ENCODE measurements around the gene CTLA4.

CTLA4 gene

GRCh38 chr2:203893401-203893800, 25.8 kb downstream of the CTLA4 start:
- no peak for DNase-seq

GRCh38 chr2:203893840-203894239, 26.3 kb downstream of the CTLA4 start:
- DNase-seq = no peak

GRCh38 chr2:203894262-203894661, 26.7 kb downstream of the CTLA4 start:
- DNase-seq = no peak

- DNase-seq = peak; percentile 87
Observed at GRCh38 chr2:203897544-203897943, 30.0 kb downstream of the CTLA4 start.

GRCh38 chr2:203898657-203899056, 31.1 kb downstream of the CTLA4 start:
- DNase-seq = no peak

- DNase-seq = no peak
Observed at GRCh38 chr2:203900253-203900652, 32.7 kb downstream of the CTLA4 start.

- no peak for DNase-seq
Observed at GRCh38 chr2:203904022-203904421, 36.5 kb downstream of the CTLA4 start.

GRCh38 chr2:203905656-203906055, 38.1 kb downstream of the CTLA4 start:
- no peak for DNase-seq

- DNase-seq = peak; percentile 77
Observed at GRCh38 chr2:203908066-203908796, 40.7 kb downstream of the CTLA4 start.

- no peak for DNase-seq
Observed at GRCh38 chr2:203908797-203909185, 41.2 kb downstream of the CTLA4 start.

GRCh38 chr2:203909261-203909967, 41.8 kb downstream of the CTLA4 start:
- peak; percentile 84 for DNase-seq

GRCh38 chr2:203909974-203910373, 42.4 kb downstream of the CTLA4 start:
- no peak for DNase-seq

GRCh38 chr2:203913947-203914346, 46.4 kb downstream of the CTLA4 start:
- no peak for DNase-seq

- peak; percentile 42 for DNase-seq
Observed at GRCh38 chr2:203914546-203915182, 47.1 kb downstream of the CTLA4 start.

- DNase-seq = no peak
Observed at GRCh38 chr2:203915256-203915655, 47.7 kb downstream of the CTLA4 start.

GRCh38 chr2:203916756-203917155, 49.2 kb downstream of the CTLA4 start:
- no peak for DNase-seq

- no peak for DNase-seq
Observed at GRCh38 chr2:203918264-203918663, 50.7 kb downstream of the CTLA4 start.

- DNase-seq = no peak
Observed at GRCh38 chr2:203918839-203919238, 51.3 kb downstream of the CTLA4 start.

Measured in MV-4-11 (cell line).